OCI-M2 (cell line): ENCODE measurements around the gene OR10H4.
"Not testable (repeated sequence)": the region's sequence is repeated elsewhere in the genome, so short reads cannot be mapped to it uniquely, and the experiment has no call there.

Experiments used
- DNase-seq: peaks from one replicate; lab custom pipeline; 2025; ENCODE audit not compliant: unreplicated experiment; lab: John Stamatoyannopoulos, UW

Gene OR10H4, protein sequence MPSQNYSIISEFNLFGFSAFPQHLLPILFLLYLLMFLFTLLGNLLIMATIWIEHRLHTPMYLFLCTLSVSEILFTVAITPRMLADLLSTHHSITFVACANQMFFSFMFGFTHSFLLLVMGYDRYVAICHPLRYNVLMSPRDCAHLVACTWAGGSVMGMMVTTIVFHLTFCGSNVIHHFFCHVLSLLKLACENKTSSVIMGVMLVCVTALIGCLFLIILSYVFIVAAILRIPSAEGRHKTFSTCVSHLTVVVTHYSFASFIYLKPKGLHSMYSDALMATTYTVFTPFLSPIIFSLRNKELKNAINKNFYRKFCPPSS

DNA sequence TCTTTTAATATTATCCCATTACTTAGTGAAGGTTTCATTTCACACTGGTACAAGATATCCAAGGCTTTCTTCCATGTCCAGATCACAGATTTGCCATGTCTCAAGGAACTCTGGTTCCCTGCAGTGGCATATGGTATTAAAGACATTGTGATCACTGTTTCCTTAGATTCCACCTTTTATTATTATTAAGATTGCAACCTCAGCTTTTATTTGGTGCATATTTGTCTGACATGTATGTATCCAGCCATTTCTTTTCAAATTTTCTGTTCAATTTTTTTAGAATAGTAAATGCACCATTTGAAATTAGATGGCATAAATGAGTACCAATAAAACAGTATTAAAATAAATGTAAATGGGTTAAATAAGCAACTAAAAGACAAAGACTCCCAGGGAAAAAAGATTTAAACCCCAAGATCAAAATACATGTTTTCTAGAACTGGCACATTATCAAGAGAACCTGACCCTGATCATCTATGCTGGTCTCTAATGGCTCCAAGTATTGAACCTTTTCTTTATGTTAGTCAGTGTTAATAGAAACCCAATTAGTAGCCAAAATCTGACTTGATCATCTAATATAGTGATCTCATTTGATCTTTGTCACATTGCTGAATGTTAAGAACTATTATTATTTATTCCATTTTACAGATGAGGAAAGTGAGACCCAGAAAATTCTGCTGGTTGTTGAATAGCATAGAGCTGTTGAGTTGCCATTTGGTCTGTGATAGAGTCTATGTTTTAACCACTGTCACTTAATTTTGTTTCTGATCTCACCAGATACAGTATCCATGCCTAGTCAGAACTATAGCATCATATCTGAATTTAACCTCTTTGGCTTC is at the start of gene OR10H4:
Gene OR10H4 (plus strand): TSS at position 786 of the 836 bp plus-strand sequence. CDS start 0 bp downstream, at position 786.
- no peak for DNase-seq

DNA sequence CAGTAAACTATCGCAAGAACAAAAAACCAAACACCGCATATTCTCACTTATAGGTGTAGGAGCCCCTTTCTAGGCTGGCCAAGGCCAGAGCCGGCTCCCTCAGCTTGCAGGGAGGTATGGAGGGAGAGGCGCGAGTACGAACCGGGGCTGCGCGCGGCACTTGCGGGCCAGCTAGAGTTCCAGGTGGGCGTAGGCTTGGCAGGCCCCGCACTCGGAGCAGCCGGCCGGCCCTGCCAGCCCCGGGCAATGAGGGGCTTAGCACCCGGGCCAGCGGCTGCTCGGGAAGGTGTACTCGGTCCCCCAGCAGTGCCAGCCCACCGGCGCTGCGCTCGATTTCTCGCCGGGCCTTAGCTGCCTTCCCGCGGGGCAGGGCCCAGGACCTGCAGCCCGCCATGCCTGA is 49.2 kb upstream of the OR10H4 start:
- not testable (repeated sequence) for DNase-seq

DNA sequence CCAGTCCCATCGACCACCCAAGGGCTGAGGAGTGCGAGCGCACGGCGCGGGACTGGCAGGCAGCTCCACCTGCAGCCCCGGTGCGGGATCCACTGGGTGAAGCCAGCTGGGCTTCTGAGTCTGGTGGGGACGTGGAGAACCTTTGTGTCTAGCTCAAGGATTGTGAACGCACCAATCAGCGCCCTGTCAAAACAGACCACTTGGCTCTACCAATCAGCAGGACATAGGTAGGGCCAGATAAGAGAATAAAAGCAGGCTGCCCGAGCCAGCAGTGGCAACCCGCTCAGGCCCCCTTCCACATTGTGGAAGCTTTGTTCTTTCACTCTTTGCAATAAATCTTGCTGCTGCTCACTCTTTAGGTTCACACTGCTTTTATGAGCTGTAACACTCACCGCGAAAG is 48.8 kb upstream of the OR10H4 start:
- DNase-seq, result not testable (repeated sequence)

DNA sequence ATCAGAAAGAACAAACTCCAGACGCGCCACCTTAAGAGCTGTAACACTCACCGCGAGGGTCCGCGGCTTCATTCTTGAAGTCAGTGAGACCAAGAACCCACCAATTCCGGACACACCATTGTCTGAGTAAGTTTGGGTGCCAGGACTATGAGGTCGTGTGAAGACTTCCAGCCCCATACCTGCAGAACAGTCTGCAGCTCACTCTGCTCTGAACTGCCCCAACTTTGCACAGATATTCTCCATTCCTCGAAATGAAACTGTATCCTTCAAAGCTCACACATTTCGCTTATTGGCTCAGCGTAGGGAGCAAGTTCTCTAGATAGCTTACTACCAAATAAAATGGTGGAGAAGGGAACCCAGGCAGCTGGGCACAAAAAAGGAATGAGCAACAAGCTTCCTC is 48.3 kb upstream of the OR10H4 start:
- DNase-seq, result no peak

DNA sequence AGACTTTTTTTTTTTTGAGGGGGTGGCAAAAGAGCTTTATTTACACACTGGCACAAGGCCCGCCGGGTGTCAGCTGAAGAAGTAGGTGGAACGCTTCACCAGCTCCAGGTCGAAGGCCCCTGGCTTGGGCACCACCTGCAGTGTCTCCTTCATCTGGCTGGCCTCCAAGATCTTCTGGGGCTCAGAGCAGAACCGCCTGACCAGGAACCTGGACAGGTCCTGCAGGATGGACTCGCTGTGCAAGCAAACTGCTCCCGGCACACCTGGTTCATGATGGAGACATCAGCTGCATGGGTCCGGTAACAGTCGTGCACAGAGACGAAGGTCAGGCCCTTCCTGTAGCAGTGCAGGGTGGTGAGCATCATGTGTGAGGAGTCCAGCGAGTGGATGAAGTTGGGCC is 46.6 kb upstream of the OR10H4 start:
- no peak for DNase-seq

DNA sequence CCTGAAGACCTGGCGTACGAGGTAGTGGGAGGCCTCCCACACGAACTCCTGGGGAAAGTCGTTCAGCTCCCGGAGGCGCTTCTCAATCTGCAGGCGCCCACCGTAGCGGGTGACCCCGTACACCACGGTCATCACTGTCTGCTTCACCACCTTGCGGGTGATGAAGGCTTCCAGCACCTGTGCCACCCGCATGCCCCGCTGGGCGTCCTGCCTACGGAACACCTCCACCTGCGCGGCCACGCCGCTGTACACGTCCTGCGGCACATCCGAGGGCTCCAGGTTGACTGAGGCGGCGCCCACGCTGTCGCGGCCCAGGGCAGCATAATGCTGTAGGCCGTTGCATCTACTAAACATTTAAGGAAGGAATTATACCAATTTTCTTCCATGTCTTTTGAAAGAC is 45.9 kb upstream of the OR10H4 start:
- DNase-seq, result not testable (repeated sequence)

- no peak for DNase-seq
Measured at GRCh38 chr19:15905026-15905425, 43.8 kb upstream of the OR10H4 start.

GRCh38 chr19:15911599-15912235 is 37.1 kb upstream of the OR10H4 start:
- DNase-seq, result no peak

GRCh38 chr19:15913384-15913783 is 35.4 kb upstream of the OR10H4 start:
- DNase-seq, result no peak

GRCh38 chr19:15913830-15914229 is 35.0 kb upstream of the OR10H4 start:
- DNase-seq, result no peak

DNA sequence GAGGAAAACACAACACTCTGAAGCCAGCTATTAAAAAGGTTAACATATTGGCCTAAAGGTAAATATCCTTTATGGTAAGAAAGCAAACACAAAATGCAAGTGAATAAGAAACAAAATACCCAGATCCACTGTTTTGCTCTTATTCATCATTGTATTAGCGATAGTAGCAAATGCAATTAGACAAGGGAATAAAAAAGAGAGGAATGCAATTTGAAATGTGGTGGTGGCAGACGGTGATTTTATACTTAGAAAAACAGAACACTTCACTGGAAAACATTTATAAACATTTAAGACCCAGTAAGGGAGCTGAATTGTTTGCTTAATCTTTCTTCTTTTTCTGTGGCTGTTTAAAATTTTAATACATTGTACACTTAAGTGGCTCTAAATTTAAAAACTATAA is 33.7 kb upstream of the OR10H4 start:
- DNase-seq, result no peak

DNA sequence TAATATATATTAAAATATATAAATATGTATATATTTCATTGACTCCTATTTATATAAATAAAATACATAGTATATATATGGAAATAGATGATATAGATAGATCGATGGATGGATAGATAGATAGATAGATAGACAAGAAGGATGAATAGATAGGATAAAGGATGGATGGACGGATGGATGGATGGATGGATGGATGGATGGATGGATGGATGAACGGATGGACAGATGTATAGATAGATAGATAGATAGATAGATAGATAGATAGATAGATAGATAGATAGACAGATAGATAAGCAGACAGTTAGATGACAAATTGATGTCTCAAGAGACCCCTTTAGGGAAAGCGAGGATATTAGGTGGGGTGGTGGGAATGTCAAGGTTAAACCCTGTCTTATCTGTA is 29.6 kb upstream of the OR10H4 start:
- no peak for DNase-seq

DNA sequence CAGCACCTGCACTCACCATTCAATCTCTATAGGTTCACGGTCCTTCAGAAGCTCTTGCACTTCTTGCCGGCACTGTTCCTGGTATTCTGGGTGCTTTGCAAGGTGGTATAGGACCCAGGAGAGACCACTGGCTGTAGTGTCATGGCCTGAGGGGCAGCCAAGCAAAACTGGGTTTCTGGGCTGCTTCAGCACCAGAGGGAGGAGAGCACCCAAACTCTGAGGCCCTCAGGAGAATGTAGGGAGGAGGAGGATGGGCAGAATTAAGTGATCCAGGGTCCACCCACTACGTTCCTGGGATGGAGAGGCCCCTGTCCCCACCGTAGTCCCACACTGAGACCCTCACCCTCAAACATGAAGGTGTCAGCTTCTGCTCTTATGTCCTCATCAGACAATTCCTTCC is 26.8 kb upstream of the OR10H4 start:
- DNase-seq, result no peak

GRCh38 chr19:15923702-15924101 is 25.1 kb upstream of the OR10H4 start:
- no peak for DNase-seq

GRCh38 chr19:15926484-15926883 is 22.3 kb upstream of the OR10H4 start:
- DNase-seq, result no peak

- DNase-seq, result no peak
Measured at GRCh38 chr19:15928321-15928720, 20.5 kb upstream of the OR10H4 start.

- DNase-seq, result not testable (repeated sequence)
Measured at GRCh38 chr19:15933761-15934331, 15.0 kb upstream of the OR10H4 start.

GRCh38 chr19:15934332-15935078 is 14.3 kb upstream of the OR10H4 start, which contains the start of gene CYP4F11:
TSS of gene CYP4F11 (minus strand) at chr19:15934529. CDS start at chr19:15934408, 121 bp downstream.
- DNase-seq, result no peak

DNA sequence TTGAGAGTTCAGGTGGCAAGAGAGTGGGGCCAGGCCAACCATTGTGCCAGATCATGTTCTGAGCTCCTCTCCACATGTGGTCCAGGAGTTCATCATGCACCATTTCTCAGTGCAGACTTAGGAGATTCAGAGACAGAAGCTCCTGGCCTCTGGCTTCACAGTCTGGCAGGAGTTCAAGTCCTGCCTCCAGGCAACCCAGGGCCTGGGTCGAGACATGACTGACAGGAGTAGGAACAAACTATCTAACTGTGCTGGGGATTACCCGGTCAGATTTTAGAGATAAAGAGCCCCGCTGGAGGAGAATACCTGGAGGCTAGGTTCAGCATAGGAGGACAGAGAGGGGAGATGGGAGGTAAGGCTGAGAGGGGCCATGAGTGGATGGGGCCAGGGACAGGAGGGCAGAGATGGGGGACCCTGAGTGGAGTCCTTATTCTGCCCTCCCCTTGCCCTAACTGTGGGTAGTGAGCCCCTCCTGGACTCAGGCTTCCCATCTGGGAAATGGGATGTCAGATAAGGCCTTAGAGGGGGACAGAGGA is 13.6 kb upstream of the OR10H4 start:
- no peak for DNase-seq

- no peak for DNase-seq
Measured at GRCh38 chr19:15936173-15936572, 12.6 kb upstream of the OR10H4 start.
